ENCODE results near the gene SLC13A4. TPM values are rescaled to one million over a fixed set of nuclear protein-coding genes. Genes with fewer than 3 reads are reported as not detected.

Gene SLC13A4
- total and polyA plus RNA-seq, 2 of the 4 experiments (the other 2 are of a cell fraction) = 0.10 TPM; not detected in 1

- no peak for DNase-seq
- Histone ChIP-seq H2BK5ac (ENCODE audit: low read depth, low read length, poor library complexity, severe bottlenecking) (no peak overlapping the region), H3K9ac (ENCODE audit: low read depth, low read length) (no peak overlapping the region), H2AFZ (replicated peaks; ENCODE audit: low read length, poor library complexity) (no peak overlapping the region), H3K56ac (ENCODE audit: extremely low read depth, insufficient read depth, low read length) (no peak overlapping the region), H3K4ac (ENCODE audit: low read depth, low read length) (no peak overlapping the region), H2AK9ac (replicated peaks; ENCODE audit: low read depth, low read length, poor library complexity) (no peak overlapping the region), H2BK120ac (ENCODE audit: low read depth, low read length) (no peak overlapping the region), H4K20me1 (ENCODE audit: insufficient read depth, low read length) (no peaks in the 10 kb centered on the region), H4K8ac (ENCODE audit: low read depth in 2 of 2, low read length in 2 of 2) (no peak overlapping the region), H3K9me1 (ENCODE audit: insufficient read depth, low read length) (peaks cover 33% of the 10 kb centered on the region), H4K5ac (ENCODE audit: low read depth, low read length) (no peak overlapping the region), H3K9me3 (ENCODE audit: control insufficient read depth, insufficient read depth, low read length) (no peaks in the 10 kb centered on the region), H3K79me1 (ENCODE audit: low read depth in 1 of 2, low read length in 2 of 2) (peaks cover 0 to 8% of the 10 kb centered on the region in 2 experiments; a peak in 2 of 4 replicates), H3K23ac (ENCODE audit: low read depth, low read length) (no peak overlapping the region), H4K91ac (ENCODE audit: insufficient read depth, low read depth, low read length) (no peak overlapping the region), H2AK5ac (ENCODE audit: low read depth, low read length) (0 out of 2 replicates have a peak overlapping the region, but pooled peaks have one; percentile 4), H3K4me1 (ENCODE audit: control insufficient read depth, insufficient read depth, low read length) (peaks cover 23% of the 10 kb centered on the region), H3K4me3 (ENCODE audit: insufficient read depth, low read depth, low read length) (no peak overlapping the region), H3K27ac (ENCODE audit: insufficient read depth, low read length) (no peak overlapping the region), H3K27me3 (ENCODE audit: control insufficient read depth, insufficient read depth, low read length) (no peaks in the 10 kb centered on the region), H3K4me2 (ENCODE audit: low read depth, low read length) (no peak overlapping the region), H2BK20ac (ENCODE audit: low read depth, low read length) (no peak overlapping the region), H3K14ac (replicated peaks; ENCODE audit: low read depth, low read length) (no peak overlapping the region), H3K18ac (ENCODE audit: low read depth, low read length) (no peak overlapping the region), H3K36me3 (ENCODE audit: control insufficient read depth, insufficient read depth, low read length) (no peaks in the 10 kb centered on the region), H2BK15ac (ENCODE audit: low read depth, low read length) (no peak overlapping the region)
- dilution Hi-C loops (cut with HindIII; ENCODE audit: low sequenced_read_pairs, unreplicated experiment) (no loop called here), in situ Hi-C loops (cut with MboI; ENCODE audit: low sequenced_read_pairs) (no loop called here), intact Hi-C loops (cut with micrococcal nuclease) (no loop called here)
- ChIA-PET POLR2A (ENCODE audit: unreplicated experiment) (no interaction called here), CTCF (interaction anchor here (1.3 kb wide), 1 partner anchor 38 kb away, joined by 8 read pairs; no protein-coding TSS in a partner anchor)
- no peak for ATAC-seq (ENCODE audit: low read depth)
- TF ChIP-seq ELK1 (IDR thresholded peaks at IDR 0.05; ENCODE audit: borderline replicate concordance, low read depth, low read length) (no peak), MAZ (IDR thresholded peaks at IDR 0.05; ENCODE audit: borderline replicate concordance, low read depth, low read length) (no peak), POLR2A (IDR thresholded peaks at IDR 0.05; ENCODE audit: low read depth, low read length) (no peak), RCOR1 (IDR thresholded peaks at IDR 0.05; ENCODE audit: insufficient replicate concordance, low read length) (no peak), MAFK (IDR thresholded peaks at IDR 0.05; ENCODE audit: low read depth, low read length) (no peak)
- BruUV-seq (replicated peaks) = no TSS peak
- no CpG with 5 or more reads among the region's 8 CpGs for WGBS, 2 experiments (ENCODE audit: extremely low coverage in 2 of 2, insufficient read length in 1 of 2)
Observed at GRCh38 chr7:135711139-135711469, 16.9 kb downstream of the SLC13A4 start.

All from IMR-90 (cell line).